Mucosa of gallbladder (tissue), 1 donor: Measurements from ENCODE around the gene CGNL1. TPM values are rescaled to one million over a fixed set of nuclear protein-coding genes. Genes with fewer than 3 reads are reported as not detected.

Experiments used
- DNase-seq: peaks from one replicate; pipeline ENCODE4 v3.0.0-alpha.2; 2020; ENCODE audit warnings: low spot score
- total RNA-seq: library from RNA; stranded (reverse); gene quantifications from one replicate; pipeline ENCODE4 v1.2.1, GENCODE V29; 2021
- donor health status: DM: no; HTN: no; CAD: no.

The CGNL1 gene
- total RNA-seq, 1 donor from 2014 or later = 7.9 TPM

- DNase-seq = no peak
Observed at GRCh38 chr15:57353317-57353804, 22.9 kb upstream of the CGNL1 start.

GRCh38 chr15:57354436-57355123 lies 21.7 kb upstream of the CGNL1 start:
- DNase-seq = no peak

GRCh38 chr15:57355259-57355658 lies 21.0 kb upstream of the CGNL1 start:
- DNase-seq = no peak

DNA sequence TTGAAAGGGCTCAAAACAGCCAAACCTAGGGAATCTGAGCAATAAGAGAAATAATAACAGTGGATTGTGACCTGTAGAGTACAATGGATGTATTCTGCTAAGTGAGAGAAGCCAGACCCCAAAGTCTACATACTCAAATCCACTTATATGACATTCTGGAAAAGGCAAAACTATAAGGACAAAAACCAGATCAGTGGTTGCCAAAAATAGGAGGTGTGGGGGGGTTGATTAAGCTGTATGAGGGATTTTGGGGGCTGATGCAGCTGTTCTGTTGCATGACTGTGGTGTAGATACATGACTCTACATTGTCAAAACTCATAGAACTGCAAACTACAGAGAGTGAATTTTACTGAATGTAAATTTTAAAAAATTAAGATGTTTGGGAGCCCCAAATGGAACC lies 20.1 kb upstream of the CGNL1 start:
- no peak for DNase-seq

DNA sequence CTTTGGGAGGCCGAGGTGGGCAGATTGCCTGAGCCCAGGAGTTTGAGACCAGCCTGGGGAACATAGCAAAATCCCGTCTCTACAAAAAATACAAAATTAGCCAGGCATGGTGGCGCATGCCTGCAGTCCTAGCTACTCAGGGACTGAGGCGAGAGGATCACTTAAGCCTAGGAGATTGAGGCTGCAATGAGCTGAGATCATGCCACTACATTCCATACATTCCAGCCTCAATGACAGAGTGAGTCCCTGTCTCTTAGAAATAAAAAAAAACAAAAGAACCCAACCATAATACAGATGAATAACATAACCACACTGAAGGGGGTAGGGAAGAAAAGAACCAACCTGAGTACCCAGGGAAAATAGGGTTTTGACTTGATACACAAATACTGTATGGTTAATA lies 19.7 kb upstream of the CGNL1 start:
- no peak for DNase-seq

- DNase-seq = no peak
Observed at GRCh38 chr15:57357799-57358198, 18.5 kb upstream of the CGNL1 start.

- no peak for DNase-seq
Observed at GRCh38 chr15:57358571-57358970, 17.7 kb upstream of the CGNL1 start.

DNA sequence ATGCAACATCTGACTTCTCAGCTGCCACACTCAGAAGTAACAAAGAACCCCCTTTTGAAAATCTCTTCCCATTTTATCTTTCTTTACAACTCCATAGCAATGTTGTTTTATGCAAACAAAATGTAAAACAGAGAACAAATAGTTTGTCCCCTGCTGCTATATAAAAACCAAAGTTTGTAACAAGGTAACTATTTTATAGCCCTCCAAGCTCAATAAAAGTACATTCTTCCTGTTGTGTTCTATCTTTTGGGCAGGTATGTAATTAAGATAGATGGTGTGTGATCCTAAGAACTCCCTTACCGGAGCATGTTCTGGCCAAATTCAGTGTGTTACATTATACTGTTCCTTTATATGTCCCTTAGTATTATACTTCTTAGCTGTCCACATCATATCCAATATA lies 12.6 kb upstream of the CGNL1 start:
- no peak for DNase-seq

- no peak for DNase-seq
Observed at GRCh38 chr15:57364282-57365007, 11.9 kb upstream of the CGNL1 start.

DNA sequence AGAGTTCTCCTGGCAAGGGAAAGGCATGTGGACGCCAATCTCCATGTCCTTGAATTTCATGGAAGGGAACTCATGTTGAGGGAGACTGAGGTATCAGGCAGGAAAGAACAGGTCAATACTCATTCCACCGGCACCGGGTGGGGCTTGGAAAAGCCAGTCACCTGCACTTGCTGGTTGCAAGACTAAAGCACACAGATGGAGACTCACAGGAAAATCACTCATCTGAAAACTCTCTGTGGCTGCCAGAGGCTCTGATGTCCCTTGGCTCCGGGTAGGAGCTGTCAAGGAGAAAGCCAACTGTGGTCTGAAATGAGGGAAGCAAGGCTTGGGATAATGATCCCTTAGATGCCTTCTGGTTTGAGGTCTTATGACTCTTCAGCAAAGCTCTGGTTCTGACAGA lies 8.7 kb upstream of the CGNL1 start:
- DNase-seq = no peak

DNA sequence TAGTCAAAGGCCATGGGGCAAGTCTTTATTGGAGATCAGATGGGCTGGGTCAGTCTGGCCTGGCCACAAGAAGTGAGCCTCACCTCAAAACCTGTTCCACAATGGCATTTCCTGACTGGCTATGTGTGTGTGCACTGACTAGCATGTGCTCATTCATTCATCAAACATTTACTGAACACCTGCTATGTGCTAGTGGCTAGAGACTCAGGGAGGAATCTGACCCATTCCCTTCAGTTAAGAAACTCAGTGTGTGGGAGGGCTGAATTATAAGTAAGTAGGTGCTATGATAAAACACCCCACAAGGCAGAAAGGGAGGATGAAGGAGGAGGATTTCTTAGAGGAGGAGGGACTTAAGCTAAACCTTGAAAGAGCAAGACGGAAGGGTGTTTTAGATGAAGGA lies 5.4 kb upstream of the CGNL1 start:
- no peak for DNase-seq

GRCh38 chr15:57373251-57373881 lies 2.9 kb upstream of the CGNL1 start:
- no peak for DNase-seq

- no peak for DNase-seq
Observed at GRCh38 chr15:57373882-57374276, 2.4 kb upstream of the CGNL1 start.

DNA sequence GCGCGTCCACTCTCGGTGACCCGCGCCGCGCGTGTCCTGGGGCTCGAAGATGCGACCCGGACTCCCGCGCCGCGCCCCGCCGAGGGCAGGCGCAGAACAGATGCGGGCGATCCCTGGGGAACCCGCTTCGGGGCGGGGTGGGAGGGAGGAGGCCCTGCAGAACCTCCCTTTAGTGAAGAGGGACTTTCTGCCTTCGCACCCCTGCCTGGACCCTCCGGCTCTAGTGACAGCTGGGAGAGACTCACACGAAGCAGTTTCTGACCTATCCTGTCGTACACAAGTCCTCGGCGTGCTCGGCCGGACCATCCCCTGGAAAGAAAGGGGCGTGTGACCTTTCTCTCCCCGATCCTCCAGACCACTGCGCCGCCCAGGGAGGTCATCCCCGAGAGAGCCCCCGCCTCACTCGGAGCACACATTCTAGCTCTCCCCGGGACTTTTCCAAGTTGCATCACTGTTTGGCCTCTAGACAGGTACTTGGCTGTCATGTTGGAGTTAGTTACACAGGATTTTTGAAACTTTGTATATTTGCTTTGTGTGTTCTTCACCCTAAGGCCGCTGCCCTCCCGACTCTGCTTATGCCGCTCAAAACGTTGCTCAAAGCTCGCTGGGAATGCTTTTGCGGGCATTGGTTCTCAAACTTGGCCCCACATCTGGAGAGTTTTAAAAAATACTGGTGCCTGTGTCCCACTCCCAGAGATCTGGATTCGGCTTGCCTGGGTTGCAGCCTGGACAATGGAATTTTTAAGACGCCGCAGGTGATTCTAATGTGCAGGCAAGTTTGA lies 582 bp downstream of the CGNL1 start:
- no peak for DNase-seq

GRCh38 chr15:57377478-57377847 lies 1.2 kb downstream of the CGNL1 start:
- no peak for DNase-seq

DNA sequence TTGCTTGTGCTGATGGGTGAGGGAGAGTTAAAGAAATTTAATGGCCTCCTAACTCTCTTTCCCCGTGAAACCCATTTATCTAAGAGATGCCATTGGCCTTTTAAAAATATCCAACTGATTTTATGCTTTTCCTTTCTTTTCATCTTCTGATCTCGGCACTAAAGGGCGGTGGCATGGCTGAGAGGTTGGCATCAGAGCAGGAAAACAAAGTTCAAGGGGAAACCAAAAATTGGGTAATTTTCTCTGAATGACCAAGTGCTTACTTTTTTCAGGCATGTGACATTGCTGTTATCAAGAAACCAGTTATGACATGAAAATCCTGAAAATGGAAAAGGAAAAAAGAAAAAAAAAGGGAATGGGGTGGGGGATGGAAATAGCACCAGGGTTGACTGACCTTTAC lies 3.2 kb downstream of the CGNL1 start:
- DNase-seq = no peak

GRCh38 chr15:57380854-57381253 lies 4.5 kb downstream of the CGNL1 start:
- DNase-seq = no peak

DNA sequence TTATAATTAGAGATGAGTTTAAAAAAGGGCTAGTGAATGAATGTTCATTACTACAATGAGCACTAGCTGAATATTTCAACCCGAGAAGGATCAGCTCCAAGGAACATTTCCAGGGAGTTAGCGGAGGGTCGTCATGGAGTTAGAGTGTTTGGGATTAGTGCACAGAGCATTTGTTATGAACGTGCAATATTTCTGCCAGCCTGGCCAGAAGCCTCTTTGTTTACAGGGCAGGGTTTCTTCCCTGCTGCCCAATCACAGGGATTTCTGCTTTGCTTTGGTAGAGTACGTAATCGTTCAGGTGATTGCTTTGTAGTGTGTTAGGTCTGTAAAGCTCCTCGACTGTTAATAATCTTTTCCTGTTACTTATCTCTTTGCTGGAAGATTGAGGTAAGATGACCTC lies 5.9 kb downstream of the CGNL1 start:
- no peak for DNase-seq

DNA sequence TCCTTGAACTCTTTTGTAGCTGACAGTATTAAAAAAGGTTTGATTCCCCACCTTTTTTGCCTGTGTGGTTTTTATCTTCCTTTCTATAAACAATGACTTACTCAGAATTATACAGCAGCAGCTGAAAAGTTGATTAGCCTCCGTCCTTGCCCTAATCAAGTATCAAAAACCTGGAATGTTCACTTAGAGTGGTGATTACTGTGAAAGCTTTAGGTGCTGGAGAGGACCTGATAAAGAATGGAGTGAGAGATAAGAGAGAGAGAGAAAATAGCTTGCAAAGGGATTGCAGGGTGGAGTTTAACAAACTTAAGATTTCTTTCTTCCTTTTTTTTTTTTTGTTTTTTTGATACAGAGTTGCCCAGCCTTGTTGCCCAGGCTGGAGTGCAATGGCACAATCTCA lies 6.7 kb downstream of the CGNL1 start:
- DNase-seq = no peak

DNA sequence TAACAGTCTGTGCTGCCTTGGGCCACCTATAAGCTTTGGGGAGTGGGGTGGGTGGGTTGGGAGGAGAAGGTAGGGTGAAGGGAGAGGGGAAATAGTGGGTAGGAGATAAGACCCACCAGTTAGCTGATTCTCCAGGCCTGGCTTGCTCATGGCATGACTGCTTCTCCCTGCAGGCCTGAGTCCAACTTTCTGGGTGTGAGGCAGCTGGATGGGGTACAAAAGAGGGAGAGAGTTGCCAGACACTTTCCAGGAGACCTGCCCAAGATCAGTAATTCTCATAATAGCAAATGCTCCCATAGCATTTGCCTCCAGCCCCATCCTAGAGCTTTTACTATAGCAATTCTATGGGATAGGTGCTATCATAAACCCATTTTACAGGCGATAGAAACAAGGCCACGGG lies 7.7 kb downstream of the CGNL1 start:
- DNase-seq = no peak

DNA sequence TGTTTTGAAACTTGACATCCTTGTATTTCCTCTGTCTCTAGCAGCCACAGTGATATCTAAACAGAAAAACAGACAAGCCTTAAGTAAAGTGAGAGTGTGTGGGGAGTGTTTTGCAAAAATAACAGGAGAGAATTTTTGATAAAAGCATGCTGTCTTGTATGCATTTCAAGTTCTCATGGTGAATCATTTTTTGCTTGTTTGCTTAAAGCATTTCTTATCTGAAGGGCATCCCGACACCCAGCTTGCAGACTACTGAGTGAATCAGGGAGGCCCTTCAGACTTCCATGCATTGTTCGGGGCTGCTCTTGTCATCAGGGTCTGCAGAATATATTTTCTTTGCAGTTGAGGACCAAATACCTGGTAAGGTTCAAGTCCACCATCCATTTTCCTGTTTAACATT lies 8.5 kb downstream of the CGNL1 start:
- DNase-seq = no peak

DNA sequence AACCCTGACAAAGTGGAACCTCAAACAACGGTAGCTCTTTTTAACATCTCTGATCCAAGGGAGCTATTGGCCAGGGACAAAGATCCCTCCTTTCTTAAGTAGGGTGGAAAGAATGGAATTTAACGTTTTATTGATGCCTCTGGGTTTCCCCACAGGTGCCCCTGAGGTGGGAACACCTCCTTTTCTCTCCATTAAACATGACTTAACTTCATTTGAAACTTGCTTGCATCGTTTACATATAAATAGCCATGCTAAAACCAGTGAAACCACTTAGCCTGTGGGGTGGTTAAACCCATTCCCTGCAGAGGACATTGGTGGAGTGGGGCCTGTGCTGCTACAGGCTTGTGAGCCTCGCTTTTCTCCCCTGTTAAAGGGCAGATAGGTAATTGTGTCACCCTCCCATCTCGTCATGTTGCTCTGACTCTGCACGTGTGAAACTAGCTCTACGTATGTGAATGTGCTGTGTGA lies 9.7 kb downstream of the CGNL1 start:
- DNase-seq = no peak
